Measurements from ENCODE around the gene GABARAP. TPM values are rescaled to one million over a fixed set of nuclear protein-coding genes. Genes with fewer than 3 reads are reported as not detected.

Gene GABARAP
- total and polyA plus RNA-seq, 2 experiments from 2014 or later, result 355 to 847 TPM

- H3K36me3 ChIP-seq (ENCODE audit: low read depth), result no peaks in the 10 kb centered on the region
- no peak overlapping the region for H3K27ac ChIP-seq
- no peaks in the 10 kb centered on the region for H3K79me2 ChIP-seq (ENCODE audit: insufficient read depth)
- peaks cover 20% of the 10 kb centered on the region; the same call in 1 of the 2 replicates for H3K27me3 ChIP-seq (replicated peaks; ENCODE audit: insufficient read depth)
- TF ChIP-seq EZH2 (IDR thresholded peaks at IDR 0.05; ENCODE audit: insufficient read depth, poor library complexity, severe bottlenecking) (no peak), EZH2phosphoT487 (IDR thresholded peaks at IDR 0.05; ENCODE audit: insufficient read depth, low read depth) (no peak)
- no peaks in the 10 kb centered on the region for H3F3A ChIP-seq (ENCODE audit: insufficient read depth)
- WGBS, 2 experiments (ENCODE audit: low coverage in 1 of 2, low lambda C conversion rate in 2 of 2, missing lambda C conversion rate in 2 of 2), result 69 to 70% methylated on average over 12 of the region's 12 CpGs
- no peak overlapping the region for H3K4me2 ChIP-seq (ENCODE audit: unreplicated experiment)
- H3K9me3 ChIP-seq (ENCODE audit: low read depth), result no peaks in the 10 kb centered on the region
- H3K9ac ChIP-seq, result no peak overlapping the region
- no peaks in the 10 kb centered on the region for H4K20me1 ChIP-seq (ENCODE audit: insufficient read depth)
- DNase-seq, result no peak
- no peaks in the 10 kb centered on the region for H3K9me2 ChIP-seq (ENCODE audit: insufficient read depth)
- H2AFZ ChIP-seq, result no peak overlapping the region
- H3K4me3 ChIP-seq, result no peak overlapping the region
- no peaks in the 10 kb centered on the region for H3K4me1 ChIP-seq (ENCODE audit: insufficient read depth)
- in situ Hi-C loops (cut with MboI), result no loop called here
Measured at GRCh38 chr17:7285679-7286078, 43.4 kb upstream of the GABARAP start.

GRCh38 chr17:7284911-7285310, 42.7 kb upstream of the GABARAP start:
- Histone ChIP-seq H3K9me2 (ENCODE audit: insufficient read depth) (no peaks in the 10 kb centered on the region), H3K9me3 (ENCODE audit: low read depth) (no peaks in the 10 kb centered on the region), H3K4me2 (ENCODE audit: unreplicated experiment) (no peak overlapping the region), H3F3A (ENCODE audit: insufficient read depth) (peaks cover 5% of the 10 kb centered on the region; the same call in 1 of the 2 replicates), H3K4me3 (no peak overlapping the region), H2AFZ (no peak overlapping the region), H3K9ac (no peak overlapping the region), H3K4me1 (ENCODE audit: insufficient read depth) (no peaks in the 10 kb centered on the region), H3K27ac (no peak overlapping the region), H3K27me3 (replicated peaks; ENCODE audit: insufficient read depth) (peaks cover 20% of the 10 kb centered on the region; the same call in 1 of the 2 replicates), H4K20me1 (ENCODE audit: insufficient read depth) (no peaks in the 10 kb centered on the region), H3K36me3 (ENCODE audit: low read depth) (no peaks in the 10 kb centered on the region), H3K79me2 (ENCODE audit: insufficient read depth) (no peaks in the 10 kb centered on the region)
- WGBS, 2 experiments (ENCODE audit: low coverage in 1 of 2, low lambda C conversion rate in 2 of 2, missing lambda C conversion rate in 2 of 2), result 82 to 84% methylated on average over 16 of the region's 16 CpGs
- in situ Hi-C loops (cut with MboI), result no loop called here
- DNase-seq, result no peak
- no peak for TF ChIP-seq EZH2 (IDR thresholded peaks at IDR 0.05; ENCODE audit: insufficient read depth, poor library complexity, severe bottlenecking)
- no peak for TF ChIP-seq EZH2phosphoT487 (IDR thresholded peaks at IDR 0.05; ENCODE audit: insufficient read depth, low read depth)

- H2AFZ ChIP-seq, result no peak overlapping the region
- no peaks in the 10 kb centered on the region for H3K79me2 ChIP-seq (ENCODE audit: insufficient read depth)
- no peak for DNase-seq
- H3K4me2 ChIP-seq (ENCODE audit: unreplicated experiment), result no peak overlapping the region
- no peaks in the 10 kb centered on the region for H3K4me1 ChIP-seq (ENCODE audit: insufficient read depth)
- peaks cover 20% of the 10 kb centered on the region; the same call in 1 of the 2 replicates for H3K27me3 ChIP-seq (replicated peaks; ENCODE audit: insufficient read depth)
- in situ Hi-C loops (cut with MboI), result no loop called here
- no peaks in the 10 kb centered on the region for H3K9me2 ChIP-seq (ENCODE audit: insufficient read depth)
- H4K20me1 ChIP-seq (ENCODE audit: insufficient read depth), result no peaks in the 10 kb centered on the region
- no peak for TF ChIP-seq EZH2phosphoT487 (IDR thresholded peaks at IDR 0.05; ENCODE audit: insufficient read depth, low read depth)
- TF ChIP-seq EZH2 (IDR thresholded peaks at IDR 0.05; ENCODE audit: insufficient read depth, poor library complexity, severe bottlenecking), result no peak
- 80 to 84% methylated on average over 18 of the region's 18 CpGs for WGBS, 2 experiments (ENCODE audit: low coverage in 1 of 2, low lambda C conversion rate in 2 of 2, missing lambda C conversion rate in 2 of 2)
- no peaks in the 10 kb centered on the region for H3K36me3 ChIP-seq (ENCODE audit: low read depth)
- H3K4me3 ChIP-seq, result no peak overlapping the region
- no peaks in the 10 kb centered on the region for H3K9me3 ChIP-seq (ENCODE audit: low read depth)
- H3K27ac ChIP-seq, result no peak overlapping the region
- H3F3A ChIP-seq (ENCODE audit: insufficient read depth), result peaks cover 6% of the 10 kb centered on the region; the same call in 1 of the 2 replicates
- no peak overlapping the region for H3K9ac ChIP-seq
Measured at GRCh38 chr17:7283471-7284216, 41.4 kb upstream of the GABARAP start.

GRCh38 chr17:7282752-7283321, 40.6 kb upstream of the GABARAP start:
- H3K36me3 ChIP-seq (ENCODE audit: low read depth), result no peaks in the 10 kb centered on the region
- H3K9me2 ChIP-seq (ENCODE audit: insufficient read depth), result no peaks in the 10 kb centered on the region
- no peaks in the 10 kb centered on the region for H4K20me1 ChIP-seq (ENCODE audit: insufficient read depth)
- H3K9ac ChIP-seq, result no peak overlapping the region
- no peak overlapping the region for H3K4me3 ChIP-seq
- H3K27ac ChIP-seq, result no peak overlapping the region
- H3K9me3 ChIP-seq (ENCODE audit: low read depth), result no peaks in the 10 kb centered on the region
- H3K4me1 ChIP-seq (ENCODE audit: insufficient read depth), result no peaks in the 10 kb centered on the region
- H3K79me2 ChIP-seq (ENCODE audit: insufficient read depth), result no peaks in the 10 kb centered on the region
- 32 to 48% methylated on average over 6 of the region's 6 CpGs for WGBS, 2 experiments (ENCODE audit: low coverage in 1 of 2, low lambda C conversion rate in 2 of 2, missing lambda C conversion rate in 2 of 2)
- H2AFZ ChIP-seq, result no peak overlapping the region
- DNase-seq, result peak; percentile 41
- peaks cover 16% of the 10 kb centered on the region; the same call in 1 of the 2 replicates for H3K27me3 ChIP-seq (replicated peaks; ENCODE audit: insufficient read depth)
- in situ Hi-C loops (cut with MboI), result no loop called here
- peaks cover 6% of the 10 kb centered on the region; the same call in 1 of the 2 replicates for H3F3A ChIP-seq (ENCODE audit: insufficient read depth)
- no peak for TF ChIP-seq EZH2 (IDR thresholded peaks at IDR 0.05; ENCODE audit: insufficient read depth, poor library complexity, severe bottlenecking)
- TF ChIP-seq EZH2phosphoT487 (IDR thresholded peaks at IDR 0.05; ENCODE audit: insufficient read depth, low read depth), result no peak
- no peak overlapping the region for H3K4me2 ChIP-seq (ENCODE audit: unreplicated experiment)
